Sigmoid colon (tissue), 7 donors: ENCODE measurements around the gene ARHGAP25. TPM values are rescaled to one million over a fixed set of nuclear protein-coding genes. Genes with fewer than 3 reads are reported as not detected.

ENCODE experiments used
- DNase-seq: peaks from one replicate; pipeline ENCODE4 v3.0.0-alpha.2; 2019
- H3K27ac ChIP-seq, 4 donors: fragments of 200-600 bp; sonication (generic); one replicate each; pipeline ENCODE4 v1.5.1; 2016 to 2019; ENCODE audit warnings: mild to moderate bottlenecking in 1 of 4
- H3K27me3 ChIP-seq, 3 donors: fragments of 200-600 bp; sonication (generic); one replicate each; pipeline ENCODE4 v1.5.1; 2019; ENCODE audit warnings: mild to moderate bottlenecking in 1 of 3
- H3K36me3 ChIP-seq, 4 donors: fragments of 200-600 bp; sonication (generic); one replicate each; pipeline ENCODE4 v1.5.1; 2016 to 2019
- H3K4me1 ChIP-seq, 4 donors: fragments of 200-600 bp; sonication (generic); one replicate each; pipeline ENCODE4 v1.5.1; 2017 to 2019
- H3K4me3 ChIP-seq, 4 donors: fragments of 200-600 bp; sonication (generic); one replicate each; pipeline ENCODE4 v1.5.1; 2017 to 2019; ENCODE audit warnings: mild to moderate bottlenecking in 2 of 4, moderate library complexity in 1 of 4
- H3K9me3 ChIP-seq, 4 donors: fragments of 200-600 bp in 3 of 4; sonication (generic) in 3 of 4; one replicate each; pipeline versions ENCODE4 v1.5.1 to v1.6.1; 2013 to 2019
- EP300 ChIP-seq, 4 donors: sonication (generic); formaldehyde crosslinking; IDR thresholded peaks; one replicate each; pipeline ENCODE4 v1.6.1; 2017; ENCODE audit warnings: antibody characterized with exemption in 4 of 4
- POLR2A ChIP-seq, 2 donors: fragments of 450-650 bp; IDR thresholded peaks; one replicate each; pipeline ENCODE4 v1.6.1; 2016; ENCODE audit warnings: antibody characterized with exemption in 2 of 2, mild to moderate bottlenecking in 2 of 2, moderate library complexity in 2 of 2
- POLR2AphosphoS5 ChIP-seq, 4 donors: sonication (generic); formaldehyde crosslinking; IDR thresholded peaks; one replicate each; pipeline ENCODE4 v1.6.1; 2017; ENCODE audit warnings: antibody characterized with exemption in 4 of 4
- WGBS, 2 donors: extraction: QIAGEN DNeasy Blood & Tissue Kit; methylation state at CpG; one replicate each; pipeline ENCODE4 v1.1.7; 2013; 5-methylcytosine and 5-hydroxymethylcytosine counted together
- intact Hi-C: fragments of 100-400 bp; cut with DNase I; formaldehyde crosslinking; loops from one replicate; pipeline ENCODE4 v1.15.1; 2023
- polyA plus RNA-seq, 3 donors: library from polyadenylated mRNA; stranded (reverse); fragments of 200-250 nt; gene quantifications; one replicate each; pipeline ENCODE4 v1.2.3, GENCODE V29; 2013
- total RNA-seq, 4 donors: library from RNA; depleted of rRNA; stranded (reverse); fragments of >200 nt; gene quantifications; one replicate each; pipeline ENCODE4 v1.1.0, GENCODE V29; 2016
- TF ChIP-seq, protein P1 (sequence below), 4 experiments: fragments of 450-650 bp in 3 of 4; fragments of 200-600 bp in 1 of 4; IDR thresholded peaks; one replicate each; pipeline ENCODE4 v1.5.1; 2016 to 2019; ENCODE audit warnings: antibody characterized with exemption in 4 of 4, mild to moderate bottlenecking in 3 of 4, moderate library complexity in 2 of 4
- donor health status: healthy with polysubstance abuse.
- donor health status: Bipolar disorder and iron deficiency.
- donor health status: healthy.

Gene ARHGAP25
- total and polyA plus RNA-seq, 7 donors = 2.6 to 18.1 (median 5.8) TPM

DNA sequence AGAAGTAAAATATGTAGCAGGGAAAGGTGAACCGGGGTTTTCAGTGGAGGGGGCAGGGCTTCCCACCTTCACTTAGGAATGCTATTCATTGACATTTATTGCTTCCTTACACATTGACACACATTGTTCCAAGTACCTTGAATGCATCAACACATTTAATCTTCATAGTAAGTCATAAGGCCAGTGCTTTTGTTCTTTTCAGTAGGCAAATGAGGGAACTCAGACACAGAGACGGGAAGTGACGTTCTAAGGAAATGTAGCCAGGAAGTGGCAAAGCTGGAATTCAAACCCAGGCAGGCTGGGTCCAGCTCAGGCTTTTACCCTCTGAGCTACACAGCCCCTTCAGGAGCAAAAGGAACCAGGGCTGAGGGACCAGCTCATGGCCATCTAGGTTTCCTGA, 115.9 kb downstream of the ARHGAP25 start:
- intact Hi-C loops = no loop called here
- Histone ChIP-seq H3K36me3 (no peaks in the 10 kb centered on the region), H3K27me3 (no peaks in the 10 kb centered on the region), H3K27ac (no peak overlapping the region), H3K4me3 (no peak overlapping the region), H3K4me1 (no peaks in the 10 kb centered on the region), H3K9me3 (no peaks in the 10 kb centered on the region)
- no peak for TF ChIP-seq POLR2AphosphoS5 (IDR thresholded peaks at IDR 0.05)
- no peak for TF ChIP-seq POLR2A (IDR thresholded peaks at IDR 0.05)
- TF ChIP-seq, protein P1, sequence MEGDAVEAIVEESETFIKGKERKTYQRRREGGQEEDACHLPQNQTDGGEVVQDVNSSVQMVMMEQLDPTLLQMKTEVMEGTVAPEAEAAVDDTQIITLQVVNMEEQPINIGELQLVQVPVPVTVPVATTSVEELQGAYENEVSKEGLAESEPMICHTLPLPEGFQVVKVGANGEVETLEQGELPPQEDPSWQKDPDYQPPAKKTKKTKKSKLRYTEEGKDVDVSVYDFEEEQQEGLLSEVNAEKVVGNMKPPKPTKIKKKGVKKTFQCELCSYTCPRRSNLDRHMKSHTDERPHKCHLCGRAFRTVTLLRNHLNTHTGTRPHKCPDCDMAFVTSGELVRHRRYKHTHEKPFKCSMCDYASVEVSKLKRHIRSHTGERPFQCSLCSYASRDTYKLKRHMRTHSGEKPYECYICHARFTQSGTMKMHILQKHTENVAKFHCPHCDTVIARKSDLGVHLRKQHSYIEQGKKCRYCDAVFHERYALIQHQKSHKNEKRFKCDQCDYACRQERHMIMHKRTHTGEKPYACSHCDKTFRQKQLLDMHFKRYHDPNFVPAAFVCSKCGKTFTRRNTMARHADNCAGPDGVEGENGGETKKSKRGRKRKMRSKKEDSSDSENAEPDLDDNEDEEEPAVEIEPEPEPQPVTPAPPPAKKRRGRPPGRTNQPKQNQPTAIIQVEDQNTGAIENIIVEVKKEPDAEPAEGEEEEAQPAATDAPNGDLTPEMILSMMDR (IDR thresholded peaks at IDR 0.05) = no peak
- TF ChIP-seq EP300 (IDR thresholded peaks at IDR 0.05) = no peak
- DNase-seq = no peak
- WGBS, 2 donors = 75 to 77% methylated on average over 3 of the region's 3 CpGs

DNA sequence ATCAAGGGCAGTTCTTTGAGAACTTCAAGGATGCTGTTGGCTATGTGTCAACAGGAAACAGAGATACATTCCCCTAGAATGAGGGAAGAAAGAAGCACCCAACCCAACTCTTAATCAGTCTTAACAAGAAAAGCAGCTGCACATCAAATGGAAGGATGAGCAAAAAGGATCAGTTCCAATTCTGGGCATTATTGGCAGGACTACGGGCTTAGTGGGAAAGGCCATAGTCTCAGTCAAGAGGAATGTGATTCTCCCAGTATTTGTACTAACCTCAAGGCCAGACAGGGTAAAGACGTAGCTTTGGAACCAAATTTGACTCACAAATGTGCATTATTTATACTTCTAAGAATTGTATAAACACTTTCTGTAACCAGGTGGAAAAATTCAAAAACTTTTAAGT, 118.4 kb downstream of the ARHGAP25 start:
- WGBS, 2 donors = 82 to 84% methylated on average over 2 of the region's 2 CpGs
- intact Hi-C loops = no loop called here
- no peak overlapping the region for H3K4me3 ChIP-seq

GRCh38 chr2:68853915-68854314, 119.3 kb downstream of the ARHGAP25 start:
- H3K27ac ChIP-seq = no peak overlapping the region
- no peak for TF ChIP-seq EP300 (IDR thresholded peaks at IDR 0.05)
- TF ChIP-seq, protein P1 (IDR thresholded peaks at IDR 0.05) = no peak
- TF ChIP-seq POLR2AphosphoS5 (IDR thresholded peaks at IDR 0.05) = no peak
- no peak for TF ChIP-seq POLR2A (IDR thresholded peaks at IDR 0.05)
- H3K9me3 ChIP-seq = no peaks in the 10 kb centered on the region
- intact Hi-C loops = no loop called here
- no peaks in the 10 kb centered on the region for H3K36me3 ChIP-seq
- no peaks in the 10 kb centered on the region for H3K27me3 ChIP-seq
- WGBS, 2 donors = 81 to 87% methylated on average over 4 of the region's 4 CpGs
- DNase-seq = no peak
- H3K4me1 ChIP-seq = peaks cover 0 to 15% (median 4%) of the 10 kb centered on the region in 4 donors
- no peak overlapping the region for H3K4me3 ChIP-seq

More for the DNA sequence above, 118.4 kb downstream of the ARHGAP25 start:
- Histone ChIP-seq H3K27me3 (no peaks in the 10 kb centered on the region), H3K36me3 (no peaks in the 10 kb centered on the region), H3K4me1 (peaks cover 0 to 6% (median 0%) of the 10 kb centered on the region in 4 donors), H3K27ac (no peak overlapping the region), H3K9me3 (no peaks in the 10 kb centered on the region)
- no peak for TF ChIP-seq EP300 (IDR thresholded peaks at IDR 0.05)
- TF ChIP-seq POLR2AphosphoS5 (IDR thresholded peaks at IDR 0.05) = no peak
- TF ChIP-seq, protein P1 (IDR thresholded peaks at IDR 0.05) = no peak
- DNase-seq = no peak

- intact Hi-C loops = no loop called here
- no peaks in the 10 kb centered on the region for H3K36me3 ChIP-seq
- no peaks in the 10 kb centered on the region for H3K9me3 ChIP-seq
- H3K4me1 ChIP-seq = peaks cover 0 to 20% (median 6%) of the 10 kb centered on the region in 4 donors
- H3K4me3 ChIP-seq = no peak overlapping the region
- H3K27ac ChIP-seq = no peak overlapping the region
- no peaks in the 10 kb centered on the region for H3K27me3 ChIP-seq
- TF ChIP-seq EP300 (IDR thresholded peaks at IDR 0.05) = no peak
- TF ChIP-seq, protein P1 (IDR thresholded peaks at IDR 0.05) = no peak
- no peak for TF ChIP-seq POLR2AphosphoS5 (IDR thresholded peaks at IDR 0.05)
- TF ChIP-seq POLR2A (IDR thresholded peaks at IDR 0.05) = no peak
- no peak for DNase-seq
Measured at GRCh38 chr2:68854476-68854875, 119.9 kb downstream of the ARHGAP25 start.

GRCh38 chr2:68855550-68855949, 120.9 kb downstream of the ARHGAP25 start:
- no peak for DNase-seq
- intact Hi-C loops = no loop called here
- Histone ChIP-seq H3K4me3 (no peak overlapping the region), H3K36me3 (no peaks in the 10 kb centered on the region), H3K9me3 (no peaks in the 10 kb centered on the region), H3K27me3 (no peaks in the 10 kb centered on the region), H3K4me1 (peaks cover 0 to 31% (median 12%) of the 10 kb centered on the region in 4 donors), H3K27ac (no peak overlapping the region)
- no peak for TF ChIP-seq POLR2AphosphoS5 (IDR thresholded peaks at IDR 0.05)
- TF ChIP-seq POLR2A (IDR thresholded peaks at IDR 0.05) = no peak
- no peak for TF ChIP-seq EP300 (IDR thresholded peaks at IDR 0.05)
- TF ChIP-seq, protein P1 (IDR thresholded peaks at IDR 0.05) = no peak
- 92 to 96% methylated on average over 3 of the region's 3 CpGs for WGBS, 2 donors
